ENCODE data around the gene MYO16.

Gene MYO16

DNA sequence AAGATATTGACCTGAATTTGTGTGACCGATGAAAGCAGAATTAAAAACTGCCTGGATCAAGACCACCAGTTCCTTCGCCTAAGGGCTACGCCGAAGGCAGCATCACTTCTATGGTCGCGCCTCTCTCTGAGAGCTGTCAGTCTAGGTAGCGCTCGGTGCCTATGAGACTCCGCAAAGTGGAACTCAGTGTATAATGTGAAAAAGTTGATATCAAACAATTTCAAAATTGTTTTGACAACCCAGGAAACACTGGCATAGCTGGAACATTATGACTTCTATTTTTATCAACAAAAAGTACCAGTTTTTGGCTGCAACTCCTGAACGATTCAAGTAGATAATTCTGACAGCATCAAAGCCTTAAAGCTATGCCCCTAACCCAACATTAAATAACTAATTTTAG lies 223.6 kb downstream of the MYO16 start:
- Histone ChIP-seq H3K27ac (ENCODE audit: low read depth, low read length) (no peak overlapping the region), H3K4me3 (ENCODE audit: insufficient read depth, low read length, poor library complexity, severe bottlenecking) (no peak overlapping the region), H3K9me2 (replicated peaks; ENCODE audit: insufficient read depth, low read length) (no peaks in the 10 kb centered on the region), H3K9ac (ENCODE audit: low read length) (no peak overlapping the region), H3K9me3 (ENCODE audit: insufficient read depth, low read length) (no peaks in the 10 kb centered on the region), H3K27me3 (ENCODE audit: low read length) (no peaks in the 10 kb centered on the region), H3F3A (ENCODE audit: insufficient read depth) (no peaks in the 10 kb centered on the region), H4K20me1 (ENCODE audit: low read depth, low read length) (no peaks in the 10 kb centered on the region), H3K4me2 (ENCODE audit: low read depth, low read length, poor library complexity, severe bottlenecking) (no peak overlapping the region), H3K79me2 (ENCODE audit: insufficient read depth, low read length) (no peaks in the 10 kb centered on the region), H2AFZ (ENCODE audit: low read depth, low read length, severe bottlenecking) (no peak overlapping the region), H3K36me3 (ENCODE audit: low read length) (no peaks in the 10 kb centered on the region)
- TF ChIP-seq, protein P1, sequence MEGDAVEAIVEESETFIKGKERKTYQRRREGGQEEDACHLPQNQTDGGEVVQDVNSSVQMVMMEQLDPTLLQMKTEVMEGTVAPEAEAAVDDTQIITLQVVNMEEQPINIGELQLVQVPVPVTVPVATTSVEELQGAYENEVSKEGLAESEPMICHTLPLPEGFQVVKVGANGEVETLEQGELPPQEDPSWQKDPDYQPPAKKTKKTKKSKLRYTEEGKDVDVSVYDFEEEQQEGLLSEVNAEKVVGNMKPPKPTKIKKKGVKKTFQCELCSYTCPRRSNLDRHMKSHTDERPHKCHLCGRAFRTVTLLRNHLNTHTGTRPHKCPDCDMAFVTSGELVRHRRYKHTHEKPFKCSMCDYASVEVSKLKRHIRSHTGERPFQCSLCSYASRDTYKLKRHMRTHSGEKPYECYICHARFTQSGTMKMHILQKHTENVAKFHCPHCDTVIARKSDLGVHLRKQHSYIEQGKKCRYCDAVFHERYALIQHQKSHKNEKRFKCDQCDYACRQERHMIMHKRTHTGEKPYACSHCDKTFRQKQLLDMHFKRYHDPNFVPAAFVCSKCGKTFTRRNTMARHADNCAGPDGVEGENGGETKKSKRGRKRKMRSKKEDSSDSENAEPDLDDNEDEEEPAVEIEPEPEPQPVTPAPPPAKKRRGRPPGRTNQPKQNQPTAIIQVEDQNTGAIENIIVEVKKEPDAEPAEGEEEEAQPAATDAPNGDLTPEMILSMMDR (IDR thresholded peaks at IDR 0.05; ENCODE audit: insufficient read depth, low read length, poor library complexity, severe bottlenecking) = no peak
- TF ChIP-seq EZH2phosphoT487 (conservative IDR thresholded peaks at IDR 0.05; ENCODE audit: low read length) = no peak

DNA sequence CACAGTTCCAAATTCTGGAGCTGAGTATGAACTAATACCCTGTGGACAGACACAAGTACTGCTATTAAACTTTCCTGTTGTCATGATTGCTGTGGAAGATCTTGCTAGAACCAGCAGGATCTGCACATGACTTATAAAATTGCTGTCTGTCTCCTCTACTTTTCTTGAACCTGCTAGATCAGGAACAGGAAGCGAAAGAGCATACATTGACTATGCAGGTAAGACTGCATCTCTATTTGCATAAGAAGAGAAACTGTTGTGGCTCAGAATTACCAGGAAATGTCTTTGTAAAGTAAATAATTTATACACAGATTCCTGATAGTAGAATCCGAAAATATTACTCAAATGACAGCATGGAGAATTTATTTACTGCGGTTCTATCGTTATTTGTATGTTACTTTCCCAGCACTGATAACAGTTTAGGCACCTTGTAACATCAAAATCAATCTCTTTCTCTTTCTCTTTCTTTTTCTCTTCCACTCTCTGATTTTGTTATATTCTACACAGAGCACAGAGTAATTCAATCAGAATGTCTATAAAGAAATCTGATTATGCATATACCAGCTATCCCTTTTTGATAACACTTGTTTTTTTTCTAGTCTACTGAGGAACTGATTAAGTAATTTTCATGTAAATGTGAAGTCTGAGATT lies 226.5 kb downstream of the MYO16 start:
- Histone ChIP-seq H3K9me3 (ENCODE audit: insufficient read depth, low read length) (no peaks in the 10 kb centered on the region), H3K27me3 (ENCODE audit: low read length) (no peaks in the 10 kb centered on the region), H3K9me2 (replicated peaks; ENCODE audit: insufficient read depth, low read length) (no peaks in the 10 kb centered on the region), H2AFZ (ENCODE audit: low read depth, low read length, severe bottlenecking) (no peak overlapping the region), H3K79me2 (ENCODE audit: insufficient read depth, low read length) (no peaks in the 10 kb centered on the region), H3F3A (ENCODE audit: insufficient read depth) (no peaks in the 10 kb centered on the region), H3K36me3 (ENCODE audit: low read length) (no peaks in the 10 kb centered on the region), H3K4me2 (ENCODE audit: low read depth, low read length, poor library complexity, severe bottlenecking) (no peak overlapping the region), H3K4me3 (ENCODE audit: insufficient read depth, low read length, poor library complexity, severe bottlenecking) (no peak overlapping the region), H4K20me1 (ENCODE audit: low read depth, low read length) (no peaks in the 10 kb centered on the region), H3K9ac (ENCODE audit: low read length) (no peak overlapping the region), H3K27ac (ENCODE audit: low read depth, low read length) (no peak overlapping the region)
- TF ChIP-seq, protein P1 (IDR thresholded peaks at IDR 0.05; ENCODE audit: insufficient read depth, low read length, poor library complexity, severe bottlenecking) = no peak
- TF ChIP-seq EZH2phosphoT487 (conservative IDR thresholded peaks at IDR 0.05; ENCODE audit: low read length) = no peak

DNA sequence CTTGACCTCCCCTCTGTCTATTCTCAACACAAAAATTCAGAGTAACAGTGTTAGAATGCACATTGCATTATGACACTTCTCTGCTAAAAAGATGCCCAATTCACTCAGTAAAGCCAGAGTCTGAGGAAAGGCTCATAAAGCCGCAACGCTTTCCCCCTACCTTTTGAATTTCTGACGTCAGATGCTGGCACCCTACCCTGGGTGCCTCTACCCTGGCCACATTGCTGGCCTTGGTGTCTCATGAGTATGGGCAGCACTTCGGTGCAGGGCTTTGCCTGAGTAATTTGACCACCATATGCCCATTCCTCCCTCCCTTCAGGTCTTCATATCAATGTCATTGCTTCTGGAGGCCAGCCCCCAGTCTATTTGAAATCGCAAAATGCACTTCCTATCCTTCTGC lies 229.3 kb downstream of the MYO16 start:
- no peak overlapping the region for H3K27ac ChIP-seq (ENCODE audit: low read depth, low read length)
- TF ChIP-seq, protein P1 (IDR thresholded peaks at IDR 0.05; ENCODE audit: insufficient read depth, low read length, poor library complexity, severe bottlenecking) = no peak
- TF ChIP-seq EZH2phosphoT487 (conservative IDR thresholded peaks at IDR 0.05; ENCODE audit: low read length) = no peak
- H3K9me3 ChIP-seq (ENCODE audit: insufficient read depth, low read length) = no peaks in the 10 kb centered on the region
- no peak overlapping the region for H2AFZ ChIP-seq (ENCODE audit: low read depth, low read length, severe bottlenecking)
- no peaks in the 10 kb centered on the region for H3K9me2 ChIP-seq (replicated peaks; ENCODE audit: insufficient read depth, low read length)
- H3K9ac ChIP-seq (ENCODE audit: low read length) = no peak overlapping the region
- H3K79me2 ChIP-seq (ENCODE audit: insufficient read depth, low read length) = no peaks in the 10 kb centered on the region
- H3K4me3 ChIP-seq (ENCODE audit: insufficient read depth, low read length, poor library complexity, severe bottlenecking) = no peak overlapping the region
- H3K4me2 ChIP-seq (ENCODE audit: low read depth, low read length, poor library complexity, severe bottlenecking) = no peak overlapping the region
- no peaks in the 10 kb centered on the region for H4K20me1 ChIP-seq (ENCODE audit: low read depth, low read length)
- no peaks in the 10 kb centered on the region for H3F3A ChIP-seq (ENCODE audit: insufficient read depth)
- H3K27me3 ChIP-seq (ENCODE audit: low read length) = no peaks in the 10 kb centered on the region
- no peaks in the 10 kb centered on the region for H3K36me3 ChIP-seq (ENCODE audit: low read length)
